SU-DHL-6 (cell line): Measurements from ENCODE around the gene MTOR.
"Not testable (repeated sequence)": the region's sequence is repeated elsewhere in the genome, so short reads cannot be mapped to it uniquely, and the experiment has no call there.

Experiments
- CTCF ChIP-seq: fragments of 200-600 bp; sonication (generic); IDR thresholded peaks from one replicate; pipeline ENCODE4 v1.5.1; 2017; ENCODE audit warnings: antibody characterized with exemption, mild to moderate bottlenecking, low read length, moderate library complexity; ENCODE audit not compliant: insufficient read depth, poor library complexity, severe bottlenecking
- EZH2phosphoT487 ChIP-seq: fragments of 200-600 bp; sonication (generic), shearing (Covaris generic); conservative IDR thresholded peaks from 2 replicates; pipeline ENCODE4 v1.6.1; 2018; ENCODE audit warnings: mild to moderate bottlenecking, antibody characterized with exemption, low read length, moderate library complexity, mixed read lengths

GRCh38 chr1:11297774-11298173 lies 35.4 kb upstream of the MTOR start:
- TF ChIP-seq CTCF, EZH2phosphoT487: not testable (repeated sequence)
